Measurements from ENCODE around the gene C1QTNF6. TPM values are rescaled to one million over a fixed set of nuclear protein-coding genes. Genes with fewer than 3 reads are reported as not detected.
"Not testable (repeated sequence)": the region's sequence is repeated elsewhere in the genome, so short reads cannot be mapped to it uniquely, and the experiment has no call there.

The C1QTNF6 gene
- total RNA-seq, 1 donor from 2014 or later, result 7.7 TPM

GRCh38 chr22:37178350-37179125 lies 9.5 kb downstream of the C1QTNF6 start:
- intact Hi-C loops (cut with micrococcal nuclease), result no loop called here

DNA sequence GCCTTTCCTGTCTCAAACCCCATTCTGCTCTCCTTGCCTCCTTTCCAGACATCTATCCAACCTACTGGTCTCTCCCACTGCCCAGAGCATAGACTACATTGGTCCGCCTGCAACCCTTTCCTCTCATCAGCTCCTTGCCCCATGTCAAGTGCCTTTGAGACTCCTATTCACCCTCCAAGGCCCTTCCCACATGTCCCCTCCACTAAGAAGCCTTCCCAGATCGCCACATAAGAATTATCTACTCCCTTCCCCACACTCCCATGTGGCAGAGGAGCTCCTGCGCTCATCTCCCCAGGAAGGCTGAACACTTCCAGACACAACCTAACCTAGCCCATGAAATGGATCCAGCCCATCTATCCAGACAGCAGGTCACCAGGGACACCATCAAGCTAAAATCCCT lies 10.3 kb downstream of the C1QTNF6 start:
- intact Hi-C loops (cut with micrococcal nuclease), result no loop called here

DNA sequence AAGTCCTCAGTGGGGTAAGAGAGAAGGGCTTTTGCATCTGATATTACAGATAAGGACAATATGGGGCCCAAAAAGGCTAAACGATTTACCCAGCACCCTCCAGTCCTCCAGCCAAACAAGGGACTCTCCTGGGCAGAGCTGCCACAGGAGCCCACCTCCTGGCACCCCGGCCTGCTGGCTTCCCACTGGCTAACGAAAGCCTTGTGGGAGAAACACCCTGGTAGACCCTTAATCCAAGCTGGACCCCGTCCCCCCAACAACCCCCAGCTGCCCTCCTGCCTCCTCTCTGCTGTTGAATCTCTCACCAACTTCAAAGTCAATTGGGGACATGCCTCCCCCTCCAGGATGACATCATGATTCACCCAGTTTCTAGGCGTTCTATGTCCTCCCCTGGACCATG lies 10.8 kb downstream of the C1QTNF6 start:
- intact Hi-C loops (cut with micrococcal nuclease), result no loop called here

DNA sequence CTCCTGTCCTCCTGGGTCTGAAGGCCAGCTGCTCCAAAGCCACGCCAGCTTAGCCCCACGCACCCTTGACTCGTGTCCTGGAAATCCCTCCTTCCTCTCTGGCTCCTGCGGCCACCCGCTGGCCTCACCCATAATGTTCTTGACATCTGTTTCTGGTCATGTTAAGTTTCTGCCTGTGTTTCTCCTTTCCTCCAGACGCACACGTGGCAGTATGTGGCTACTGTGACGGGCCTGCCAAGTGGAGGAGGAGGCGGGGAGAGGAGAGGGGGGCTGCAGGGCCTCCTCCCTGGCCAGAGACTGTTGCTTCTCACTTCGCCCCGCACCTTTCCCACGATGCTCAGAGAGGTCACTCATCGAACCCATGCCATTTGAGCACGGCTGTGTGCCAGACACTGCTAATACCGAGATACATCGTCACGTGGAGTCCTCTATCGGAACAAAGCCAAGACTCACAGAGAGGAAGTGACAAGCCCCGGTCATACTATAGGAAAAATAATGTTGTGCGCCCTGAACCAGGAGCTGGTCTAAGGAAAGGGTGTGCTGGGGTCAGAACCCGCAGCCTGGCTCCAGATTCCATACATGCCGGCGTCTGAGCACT lies 11.5 kb downstream of the C1QTNF6 start:
- intact Hi-C loops (cut with micrococcal nuclease), result no loop called here

DNA sequence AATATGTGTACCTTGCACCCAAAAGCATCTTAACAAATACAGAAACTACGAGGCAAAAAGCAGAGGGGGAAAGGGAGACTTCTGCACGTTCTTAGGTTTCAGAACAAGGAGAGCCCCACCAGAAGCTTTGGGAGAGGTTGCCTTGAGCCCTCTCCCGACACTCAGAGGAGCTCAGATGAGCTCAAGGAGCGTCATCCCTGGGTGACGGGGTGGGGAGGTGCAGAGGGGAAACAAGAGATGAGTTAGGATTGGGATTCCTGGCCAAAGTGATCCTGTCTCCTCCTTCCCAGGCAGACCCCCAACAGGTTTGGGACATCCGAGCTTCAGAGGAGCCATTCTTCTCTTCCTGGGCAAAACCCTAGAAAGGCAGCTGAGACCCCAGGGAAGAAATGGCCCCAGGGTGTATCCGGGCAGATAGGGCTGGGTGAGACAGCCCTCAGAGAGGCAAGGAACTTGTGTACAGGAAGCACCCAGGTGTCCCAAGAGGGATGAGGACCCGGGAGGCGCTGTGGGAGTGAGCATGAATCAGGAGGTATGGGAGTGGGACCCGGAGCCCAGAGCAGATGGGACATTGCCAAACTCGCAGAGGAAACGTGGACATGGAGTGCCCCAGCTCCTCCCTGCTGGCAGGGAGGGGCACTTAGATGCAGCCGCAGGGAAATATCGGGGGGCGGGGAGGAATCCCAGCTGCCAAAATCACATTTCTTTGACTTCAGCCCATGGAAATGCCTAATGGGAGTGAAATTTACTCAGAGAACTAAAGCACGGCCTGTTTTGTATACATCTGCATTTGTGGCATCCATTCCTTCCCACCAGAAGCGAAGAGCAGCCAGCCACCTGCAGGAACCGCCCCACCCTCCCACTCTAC lies 12.4 kb downstream of the C1QTNF6 start:
- intact Hi-C loops (cut with micrococcal nuclease), result no loop called here

- intact Hi-C loops (cut with micrococcal nuclease), result no loop called here
Measured at GRCh38 chr22:37174964-37175363, 13.1 kb downstream of the C1QTNF6 start.

GRCh38 chr22:37173709-37174108 lies 14.3 kb downstream of the C1QTNF6 start:
- intact Hi-C loops (cut with micrococcal nuclease), result no loop called here

- intact Hi-C loops (cut with micrococcal nuclease), result no loop called here
Measured at GRCh38 chr22:37172266-37173245, 15.5 kb downstream of the C1QTNF6 start.

DNA sequence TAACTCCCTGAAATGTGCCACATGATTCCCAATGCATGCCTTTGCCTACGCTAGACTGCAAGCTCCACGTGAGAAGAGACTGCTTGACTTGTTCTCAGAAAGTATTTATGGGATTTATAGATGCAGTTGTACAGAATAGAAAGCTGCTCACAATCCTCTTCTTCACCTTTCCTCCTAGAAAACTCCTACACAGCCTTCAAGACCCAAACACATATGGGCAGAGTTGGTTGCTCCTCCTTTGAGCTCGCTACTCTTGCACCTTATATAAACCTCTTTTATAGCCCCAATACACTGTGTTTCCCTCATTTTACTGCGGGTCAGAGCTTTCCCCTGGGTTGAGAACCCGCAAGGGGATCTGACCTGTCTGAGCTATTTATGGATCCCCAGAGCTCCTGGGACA lies 16.4 kb downstream of the C1QTNF6 start:
- intact Hi-C loops (cut with micrococcal nuclease), result no loop called here

GRCh38 chr22:37170689-37171405 lies 17.2 kb downstream of the C1QTNF6 start:
- intact Hi-C loops (cut with micrococcal nuclease), result not testable (repeated sequence)

- intact Hi-C loops (cut with micrococcal nuclease), result loop anchor here (10.0 kb wide), 1 partner anchor 395 kb away; the partner anchor contains the start of gene IFT27
Measured at GRCh38 chr22:37169947-37170688, 17.9 kb downstream of the C1QTNF6 start.

DNA sequence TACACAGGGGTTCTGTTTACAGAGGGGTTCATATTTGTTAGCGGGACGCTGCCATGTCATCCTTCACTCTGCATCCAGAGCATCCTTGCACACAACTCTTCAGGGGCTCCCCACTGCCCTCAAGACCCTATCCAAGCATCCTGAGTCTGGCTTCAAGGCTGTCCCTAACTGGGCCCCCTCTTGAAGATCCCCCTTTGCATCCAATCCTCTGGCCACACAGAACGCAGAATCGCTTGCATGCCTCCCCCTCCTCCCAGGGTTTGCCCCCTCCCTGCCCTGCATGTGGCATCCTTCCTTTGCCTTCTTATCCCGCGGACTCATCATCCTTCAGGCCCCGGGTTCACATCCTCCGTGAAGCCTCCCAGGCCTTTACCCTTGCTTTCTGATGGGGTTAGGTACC lies 18.6 kb downstream of the C1QTNF6 start:
- intact Hi-C loops (cut with micrococcal nuclease), result loop anchor here (10.0 kb wide), 1 partner anchor 395 kb away; the partner anchor contains the start of gene IFT27

DNA sequence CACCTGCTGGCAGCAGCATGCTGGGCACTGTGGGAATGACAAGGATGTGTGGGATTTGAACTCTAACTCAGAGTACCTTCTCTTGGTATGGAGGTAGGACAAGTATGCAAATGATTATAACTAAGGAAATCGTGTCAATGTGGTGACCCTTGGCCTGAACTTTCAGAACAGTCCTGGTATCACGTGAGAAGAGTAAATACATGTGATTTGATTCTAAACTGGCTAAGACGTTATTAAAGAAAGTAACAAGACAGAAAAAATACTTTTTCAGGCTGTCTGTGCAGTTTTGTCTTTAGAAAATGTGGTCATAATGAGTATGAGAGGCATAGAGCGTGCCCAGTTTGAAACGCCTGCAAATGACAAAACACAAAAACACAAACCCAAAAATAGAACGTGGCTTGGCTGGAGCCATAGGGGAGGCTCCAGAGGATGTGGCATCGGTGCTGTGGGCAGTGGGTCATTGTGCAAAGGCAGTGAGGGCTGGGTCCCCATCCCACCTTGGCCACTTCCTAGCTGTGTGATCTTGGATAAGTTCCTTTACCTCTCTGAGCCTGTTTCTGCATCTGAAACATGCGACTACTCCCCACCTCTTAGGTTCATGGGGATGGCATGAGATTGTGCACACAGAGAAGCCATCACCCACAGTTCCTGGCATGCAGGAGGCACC lies 19.9 kb downstream of the C1QTNF6 start:
- intact Hi-C loops (cut with micrococcal nuclease), result loop anchor here (2.0 to 10.0 kb wide), 2 partner anchors 19 to 393 kb away; partner anchors contain the start of gene IFT27

- intact Hi-C loops (cut with micrococcal nuclease), result loop anchor here (2.0 to 10.0 kb wide), 2 partner anchors 19 to 393 kb away; partner anchors contain the start of gene IFT27
Measured at GRCh38 chr22:37167176-37167980, 20.7 kb downstream of the C1QTNF6 start.

DNA sequence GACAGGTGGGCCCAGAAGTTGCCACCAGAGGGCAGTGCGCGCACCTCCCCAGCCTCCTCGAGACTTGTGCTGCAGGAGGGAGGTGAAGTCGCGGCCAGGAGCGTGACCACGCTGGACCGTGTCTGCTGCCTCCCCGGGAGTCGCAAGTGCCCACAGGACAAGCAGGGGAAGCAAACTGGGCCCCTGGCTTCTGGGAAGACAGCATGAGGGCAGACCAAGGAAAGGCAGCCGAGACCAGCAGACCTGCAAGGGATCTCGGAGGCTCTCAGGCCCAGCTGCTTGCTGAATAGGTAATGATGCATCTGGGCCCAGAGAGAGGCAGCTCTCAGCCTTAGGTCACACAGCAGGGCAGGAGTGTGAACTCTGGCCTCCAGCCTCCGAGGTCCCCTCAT lies 21.4 kb downstream of the C1QTNF6 start:
- intact Hi-C loops (cut with micrococcal nuclease), result loop anchor here (1.0 to 10.0 kb wide), 9 partner anchors 20 to 392 kb away; partner anchors contain the start of gene IFT27

DNA sequence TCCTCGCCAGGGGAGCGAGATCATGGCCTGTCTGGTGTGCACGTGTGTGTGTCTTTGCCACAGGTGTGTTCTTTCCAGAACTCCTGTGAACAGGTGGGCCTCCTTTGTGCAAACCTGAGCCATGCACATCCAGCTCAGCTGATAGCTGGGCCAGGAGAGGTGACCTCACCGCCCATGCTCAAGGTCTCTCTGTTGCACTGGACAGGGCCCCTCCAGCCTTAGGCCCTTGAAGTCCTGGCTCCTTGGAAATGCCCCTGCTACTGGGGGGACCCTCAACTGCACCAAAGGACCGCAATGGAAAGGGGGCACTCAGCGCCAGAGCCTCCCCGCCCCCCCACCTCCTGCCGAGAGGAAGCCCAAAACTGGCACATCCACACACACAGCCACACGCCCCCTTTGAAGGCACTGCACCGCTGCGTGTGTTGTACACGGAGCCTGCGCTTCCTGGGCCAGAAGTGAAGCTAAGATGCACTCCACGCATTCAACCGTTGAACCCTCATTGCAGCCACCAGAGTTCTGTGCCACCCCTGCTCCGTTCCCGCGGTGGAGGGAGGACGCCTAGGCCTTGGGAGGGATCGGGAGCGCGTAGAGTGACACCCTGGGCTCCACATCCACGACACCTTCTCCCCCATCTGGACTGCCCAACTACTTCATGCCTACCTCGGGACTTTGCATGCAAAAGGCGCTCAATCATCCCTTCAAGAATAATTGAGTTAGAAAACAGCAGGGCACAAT lies 21.9 kb downstream of the C1QTNF6 start:
- intact Hi-C loops (cut with micrococcal nuclease), result loop anchor here (1.0 to 10.0 kb wide), 9 partner anchors 21 to 391 kb away; partner anchors contain the start of gene IFT27

DNA sequence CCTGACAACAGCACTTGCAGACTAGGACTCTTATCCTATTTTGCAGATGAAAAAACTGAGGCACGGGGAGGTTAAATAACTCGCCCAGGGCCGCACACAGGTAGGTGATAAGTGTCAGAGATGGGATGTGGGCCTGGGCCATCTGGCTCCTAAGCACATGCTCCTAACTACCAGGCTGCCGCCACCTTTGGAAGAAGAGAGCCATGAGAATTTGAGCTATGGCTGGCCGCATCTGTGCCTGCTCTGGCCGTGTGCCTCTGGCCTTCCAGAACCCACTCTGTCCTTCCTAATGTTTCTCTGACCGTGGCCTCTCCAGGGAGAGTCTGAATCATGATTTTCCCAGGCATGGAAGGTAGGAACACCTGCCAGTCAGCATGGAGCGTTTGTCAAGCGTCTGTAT lies 23.0 kb downstream of the C1QTNF6 start:
- intact Hi-C loops (cut with micrococcal nuclease), result loop anchor here (10.0 kb wide), 1 partner anchor 390 kb away; the partner anchor contains the start of gene IFT27
